ENCODE data around the gene BCAR1.
"Not testable (repeated sequence)": the region's sequence is repeated elsewhere in the genome, so short reads cannot be mapped to it uniquely, and the experiment has no call there.

BCAR1 gene

DNA sequence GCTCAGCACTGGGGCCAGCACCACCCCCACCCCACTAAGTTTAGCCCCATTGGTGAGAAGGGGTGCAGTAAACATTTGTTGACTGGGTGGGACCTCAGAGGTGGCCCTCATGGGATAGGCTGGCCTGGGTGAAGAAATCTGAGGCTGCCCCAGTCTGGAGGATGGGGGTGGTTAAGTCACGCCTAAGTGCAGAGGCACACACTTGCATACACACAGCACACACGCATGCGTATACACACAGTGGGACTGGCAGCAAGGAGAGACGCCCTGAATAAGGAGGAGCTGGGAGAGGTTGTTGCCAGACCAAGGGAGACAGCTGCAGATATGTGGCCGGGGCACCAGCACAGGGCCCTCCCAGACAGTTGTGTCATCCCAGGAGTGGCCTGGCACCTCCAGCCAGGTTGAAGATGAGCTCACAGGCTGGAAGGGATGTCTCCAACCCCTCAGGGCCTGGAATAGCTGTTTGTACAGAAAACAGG, 3.0 kb upstream of the BCAR1 start:
- no peak for DNase-seq

DNA sequence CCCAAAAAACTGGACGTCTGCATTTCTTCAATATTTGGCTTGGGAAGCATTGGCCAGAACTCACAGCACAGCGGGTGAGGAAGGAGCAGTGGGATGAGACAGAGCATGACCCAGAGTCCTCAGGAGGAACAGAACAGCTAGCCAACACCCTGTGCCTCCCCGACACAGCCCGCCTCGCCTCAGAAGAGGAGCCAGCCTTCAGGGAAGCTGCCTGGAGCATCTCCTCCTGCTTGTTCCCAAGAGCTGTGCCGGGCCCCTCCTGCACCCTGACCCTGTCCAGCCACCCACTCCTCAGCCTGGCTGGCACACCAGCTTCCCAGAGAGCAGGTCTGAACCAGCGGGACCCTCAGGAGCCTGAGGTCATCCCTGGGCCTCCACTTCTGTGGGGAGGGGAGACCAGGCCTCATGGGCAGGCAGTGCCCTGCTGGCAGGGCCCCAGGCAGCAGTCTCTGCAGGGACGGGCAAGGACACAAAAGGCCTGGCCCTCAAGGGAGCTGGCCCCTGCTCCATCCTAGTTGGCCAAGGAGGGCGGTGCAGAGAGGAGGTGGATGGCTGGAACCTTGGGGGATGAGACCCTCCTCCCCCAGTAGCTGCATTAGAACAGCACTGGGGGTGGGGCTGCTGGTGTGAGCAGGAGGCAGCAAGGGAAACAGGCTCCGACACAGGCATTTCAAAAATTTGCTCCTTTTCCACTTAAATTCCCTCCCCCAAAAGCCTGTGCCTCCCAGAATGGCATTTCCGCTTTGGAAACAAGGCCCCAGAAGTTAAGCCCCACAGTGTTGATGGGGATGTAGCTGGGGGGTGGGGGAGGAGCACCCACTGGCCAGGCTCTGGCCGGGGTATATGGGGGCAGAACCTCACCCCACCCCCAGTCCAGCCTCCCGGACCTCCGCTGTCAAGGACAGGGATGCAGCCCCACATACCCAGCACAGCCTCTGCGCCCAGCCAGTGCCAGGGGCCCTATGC, 1.8 kb upstream of the BCAR1 start:
- DNase-seq = no peak

- DNase-seq = no peak
Measured at GRCh38 chr16:75252049-75252864, 833 bp upstream of the BCAR1 start.

- DNase-seq = no peak
Measured at GRCh38 chr16:75250809-75251279, 580 bp downstream of the BCAR1 start.

DNA sequence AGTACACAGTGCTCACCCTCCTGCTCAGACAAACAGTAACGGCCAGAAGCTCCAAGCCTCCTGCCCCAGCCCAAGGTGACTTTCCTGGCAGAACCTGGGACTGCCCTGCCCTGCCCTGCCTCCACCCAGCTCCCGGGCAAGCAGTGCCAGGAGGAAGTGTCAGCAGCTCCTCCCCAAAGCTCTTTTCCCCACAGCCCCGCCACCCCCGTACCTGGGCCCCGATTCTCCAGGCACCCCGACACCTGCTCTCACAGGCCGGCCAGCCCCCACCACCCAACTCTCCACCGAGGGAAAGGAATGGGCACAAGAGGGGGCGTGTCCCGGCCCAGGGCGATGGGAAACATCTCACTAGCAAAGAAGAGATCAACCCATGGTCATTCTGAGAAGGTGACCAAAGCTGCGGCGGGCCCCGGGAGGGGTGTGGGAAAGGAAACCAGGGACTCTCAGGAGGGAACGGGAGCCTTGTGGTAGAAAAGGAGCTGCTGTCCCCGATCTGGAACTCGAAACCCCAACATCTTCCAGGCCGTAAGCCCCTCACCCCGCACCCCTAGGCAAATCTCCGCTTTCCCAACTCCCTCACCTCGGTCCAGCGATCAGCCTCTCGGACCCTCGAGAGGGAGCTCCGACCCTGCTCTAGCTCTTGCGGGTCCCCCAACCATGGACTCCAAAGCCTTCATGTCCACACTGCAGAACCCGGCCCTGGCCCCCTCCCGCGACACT, 1.2 kb downstream of the BCAR1 start:
- no peak for DNase-seq

DNA sequence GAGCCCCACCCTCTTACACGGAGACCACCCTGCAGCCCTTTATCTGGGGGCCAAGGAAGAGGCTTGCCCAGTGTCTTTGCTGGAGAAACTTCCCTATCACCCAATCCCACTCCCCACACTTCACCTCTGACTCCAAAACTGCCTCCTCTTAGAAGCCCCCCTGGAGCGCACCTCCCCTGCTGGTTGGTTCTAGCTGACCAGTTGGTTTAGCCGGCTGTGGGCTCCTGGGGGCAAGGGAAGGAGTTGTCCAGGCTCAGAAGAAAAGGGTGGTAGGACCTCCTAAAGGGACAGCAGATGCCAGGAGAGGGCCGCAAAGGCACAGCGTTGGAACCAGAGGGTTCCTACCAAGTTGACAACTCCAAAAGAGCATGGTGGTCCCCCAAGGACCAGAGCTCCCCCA, 2.0 kb downstream of the BCAR1 start:
- no peak for DNase-seq

DNA sequence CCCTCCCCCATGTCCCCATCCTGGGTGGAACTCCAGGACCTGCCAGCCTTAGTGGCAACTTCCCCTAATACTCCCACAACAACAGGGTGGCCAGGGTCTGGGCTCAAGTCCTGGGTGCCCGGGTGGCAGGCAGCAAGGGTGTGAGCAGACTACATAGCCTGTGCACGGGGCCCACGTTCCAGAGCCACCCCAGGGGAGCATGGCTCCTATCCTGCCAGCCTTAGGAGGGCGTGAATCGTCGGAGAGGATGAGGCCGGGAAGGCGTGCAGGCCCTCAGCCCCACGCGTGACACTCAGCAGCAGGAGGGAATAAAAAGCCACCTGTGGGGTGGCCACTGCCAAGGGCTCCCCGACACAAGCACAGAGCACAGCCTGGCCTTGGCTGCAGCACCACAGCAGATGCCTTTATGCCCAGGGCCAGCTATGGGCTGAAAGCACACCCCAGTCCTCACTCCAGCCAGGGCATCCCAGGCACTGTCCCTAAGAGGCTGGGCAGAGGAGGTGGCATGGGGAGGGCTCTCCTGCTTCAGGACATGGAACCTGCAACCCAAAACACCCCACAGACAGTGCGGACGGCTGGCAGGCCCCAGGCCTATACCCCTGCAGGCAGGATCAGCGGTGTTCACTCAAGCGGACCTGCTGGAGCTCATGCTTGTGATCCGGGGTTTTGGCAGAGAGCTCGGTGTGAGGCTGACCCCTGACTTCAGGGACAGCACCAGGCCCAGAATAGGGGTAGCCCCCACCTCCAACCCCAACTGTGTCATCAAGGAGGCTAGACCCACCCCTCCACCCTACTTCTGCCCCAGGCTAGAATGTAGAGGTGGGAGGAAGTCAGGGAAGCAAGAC, 2.7 kb downstream of the BCAR1 start:
- DNase-seq = no peak

DNA sequence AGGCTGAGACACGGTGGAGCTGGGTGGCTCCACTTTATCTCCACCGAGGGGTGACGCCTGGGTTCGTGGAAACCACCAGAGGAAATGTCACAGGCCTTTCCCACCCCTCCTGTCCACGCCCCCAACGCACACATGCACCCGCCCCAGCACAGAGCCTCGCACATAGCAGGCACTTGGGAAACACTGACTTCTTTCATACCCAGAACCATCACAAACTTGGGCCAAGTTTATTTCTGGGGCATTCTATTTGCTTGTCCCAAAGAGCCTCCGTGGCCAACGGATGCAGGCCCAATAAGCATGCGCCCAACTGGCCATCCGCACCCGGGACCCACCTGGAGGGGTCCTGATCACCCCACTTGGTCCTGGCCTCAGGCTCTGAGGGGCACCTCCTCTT, 3.3 kb downstream of the BCAR1 start:
- no peak for DNase-seq

DNA sequence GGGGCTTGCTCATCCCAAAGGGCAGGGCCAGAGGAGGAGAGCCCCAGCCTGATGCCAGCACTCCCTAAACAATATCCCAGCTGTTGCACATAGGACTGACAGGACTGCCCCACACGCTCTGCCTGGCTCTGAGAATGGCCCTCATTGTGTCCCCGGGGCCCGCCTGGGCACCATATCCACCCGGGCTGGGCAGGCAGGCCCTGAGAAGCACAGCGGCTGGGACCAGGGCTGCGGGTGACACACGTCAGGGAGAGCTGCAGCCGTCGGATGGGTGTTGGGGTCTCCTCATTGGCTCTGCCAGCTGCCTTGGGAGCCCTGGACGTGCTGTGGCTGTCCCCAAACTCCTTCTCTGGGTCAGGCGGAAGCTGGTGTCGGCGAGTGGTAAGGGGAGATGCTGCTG, 4.2 kb downstream of the BCAR1 start:
- no peak for DNase-seq

GRCh38 chr16:75246504-75247205, 4.8 kb downstream of the BCAR1 start:
- DNase-seq = no peak

- DNase-seq = no peak
Measured at GRCh38 chr16:75244844-75245758, 6.3 kb downstream of the BCAR1 start.

DNA sequence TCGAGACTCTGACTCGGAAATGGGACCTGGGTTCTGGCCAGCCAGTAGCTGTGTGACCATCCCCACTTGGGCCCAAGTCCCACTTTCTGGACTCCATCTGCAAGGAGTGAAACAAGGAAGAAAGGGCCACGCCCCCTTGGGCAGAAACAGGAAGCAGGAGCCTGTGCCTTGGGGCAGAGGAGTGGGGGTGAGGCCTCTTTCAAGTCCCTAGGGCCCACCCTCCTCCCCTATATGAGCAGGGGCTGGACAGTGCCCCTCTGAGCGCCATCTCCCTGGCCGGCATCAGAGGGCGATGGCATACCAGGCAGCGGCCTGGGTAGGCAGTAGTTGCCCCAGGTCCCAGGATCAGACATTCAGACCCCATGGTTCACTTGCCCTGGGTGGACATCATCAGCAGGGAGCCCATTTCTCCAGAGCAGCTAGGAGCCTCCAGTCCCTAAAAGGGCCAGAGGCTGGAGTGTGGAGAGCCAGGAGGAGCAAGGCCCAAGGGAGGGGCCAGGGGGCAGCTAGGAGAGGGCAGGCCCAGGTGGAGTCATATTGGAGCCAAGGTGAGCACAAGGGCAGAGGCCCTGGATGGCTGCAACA, 7.1 kb downstream of the BCAR1 start:
- DNase-seq = no peak

DNA sequence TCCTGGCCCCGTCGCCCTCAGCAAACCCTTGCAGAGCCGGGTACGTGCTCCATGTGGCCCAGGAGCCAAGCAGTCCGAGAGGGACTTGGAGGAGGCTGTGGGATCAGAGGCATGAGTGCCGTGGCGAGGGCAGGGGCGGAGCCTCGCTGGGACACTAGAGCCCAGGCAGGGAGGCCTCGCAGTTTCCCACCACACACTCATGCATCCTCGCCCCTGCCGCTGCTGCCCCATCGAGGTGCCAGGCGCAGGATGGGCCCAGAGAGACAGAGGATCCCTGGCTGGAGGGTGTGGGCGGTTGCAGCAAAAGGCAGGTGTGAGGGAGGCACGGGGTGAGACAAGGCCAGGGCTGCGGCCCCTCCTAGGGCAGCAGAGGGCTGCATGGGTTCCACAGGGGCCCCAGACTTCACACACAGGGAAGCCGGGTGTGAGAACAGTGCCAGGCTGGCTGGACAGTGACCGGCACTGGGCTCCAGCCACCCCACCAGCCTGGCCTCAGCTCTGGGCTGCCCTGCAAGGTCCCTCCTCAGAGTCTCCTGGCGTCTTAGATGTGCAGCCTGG, 7.7 kb downstream of the BCAR1 start:
- DNase-seq = no peak

DNA sequence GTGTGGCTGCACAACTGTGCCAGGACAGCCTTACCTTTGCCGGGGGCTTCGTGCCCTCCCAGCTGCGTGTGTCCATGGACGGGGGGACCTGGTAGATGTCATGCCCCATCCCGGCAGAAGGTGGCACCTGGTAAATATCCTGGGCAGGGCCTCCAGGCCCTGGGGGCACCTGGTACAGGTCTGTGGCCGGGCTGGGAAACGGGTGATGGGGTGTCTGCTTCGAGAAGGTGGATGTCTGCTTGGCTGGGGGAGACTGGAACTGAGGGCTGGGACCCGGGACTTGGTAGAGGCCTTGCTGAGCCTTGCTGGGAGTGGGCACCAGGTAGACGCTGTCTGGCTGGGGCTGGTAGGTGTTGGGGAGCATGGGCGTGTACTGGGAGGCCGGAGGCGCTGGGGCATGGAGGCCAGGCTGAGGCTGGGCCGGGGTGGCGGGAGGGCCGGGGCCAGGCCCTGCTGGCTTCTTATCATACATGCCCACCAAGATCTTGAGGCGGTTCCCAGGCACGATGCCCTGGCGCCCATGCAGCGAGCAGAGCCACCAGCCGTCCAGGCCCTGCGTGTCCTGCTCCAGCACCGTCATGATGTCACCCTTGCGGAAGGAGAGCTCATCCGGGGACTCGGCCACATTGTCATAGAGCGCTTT, 8.9 kb downstream of the BCAR1 start:
- not testable (repeated sequence) for DNase-seq

DNA sequence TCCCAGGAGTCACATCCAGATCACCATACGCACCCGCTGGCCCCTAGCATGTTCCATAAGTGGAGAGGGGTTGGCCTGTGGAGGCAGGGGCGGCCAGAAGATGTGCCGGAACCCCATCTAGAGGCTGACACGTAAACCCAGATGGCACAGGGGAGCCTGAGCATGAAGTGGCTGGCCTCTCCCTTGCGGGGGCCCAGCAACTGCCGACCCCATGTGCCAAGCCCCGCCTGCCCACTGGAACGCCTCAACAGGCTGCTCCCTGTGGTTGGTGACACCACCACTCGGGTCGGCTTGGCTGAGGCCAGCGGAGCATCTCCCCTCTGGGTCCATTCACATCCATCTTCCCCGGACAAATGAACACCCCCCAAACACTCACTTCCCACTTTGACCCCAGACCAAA, 9.5 kb downstream of the BCAR1 start:
- no peak for DNase-seq

GRCh38 chr16:75241412-75241811, 10.0 kb downstream of the BCAR1 start:
- DNase-seq = no peak

DNA sequence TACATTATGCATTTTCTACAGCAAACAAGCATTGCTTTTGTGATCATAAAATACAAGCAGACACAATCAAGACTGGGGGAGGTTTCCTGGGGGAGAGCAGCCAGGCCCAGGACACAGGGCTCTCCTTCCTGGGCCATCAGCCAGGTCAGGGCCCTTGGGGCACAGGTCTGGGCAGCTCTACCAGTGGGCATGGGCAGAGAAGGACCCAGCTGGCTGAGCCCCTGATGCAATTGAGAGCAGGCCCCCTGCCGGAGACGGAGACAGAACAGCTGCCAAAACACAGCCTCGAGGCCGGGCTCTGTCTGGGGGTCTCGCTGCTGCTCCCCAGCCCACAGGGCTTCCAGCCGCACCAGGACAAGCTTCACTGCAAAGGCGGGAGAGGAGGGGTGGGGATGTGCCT, 10.8 kb downstream of the BCAR1 start:
- not testable (repeated sequence) for DNase-seq

DNA sequence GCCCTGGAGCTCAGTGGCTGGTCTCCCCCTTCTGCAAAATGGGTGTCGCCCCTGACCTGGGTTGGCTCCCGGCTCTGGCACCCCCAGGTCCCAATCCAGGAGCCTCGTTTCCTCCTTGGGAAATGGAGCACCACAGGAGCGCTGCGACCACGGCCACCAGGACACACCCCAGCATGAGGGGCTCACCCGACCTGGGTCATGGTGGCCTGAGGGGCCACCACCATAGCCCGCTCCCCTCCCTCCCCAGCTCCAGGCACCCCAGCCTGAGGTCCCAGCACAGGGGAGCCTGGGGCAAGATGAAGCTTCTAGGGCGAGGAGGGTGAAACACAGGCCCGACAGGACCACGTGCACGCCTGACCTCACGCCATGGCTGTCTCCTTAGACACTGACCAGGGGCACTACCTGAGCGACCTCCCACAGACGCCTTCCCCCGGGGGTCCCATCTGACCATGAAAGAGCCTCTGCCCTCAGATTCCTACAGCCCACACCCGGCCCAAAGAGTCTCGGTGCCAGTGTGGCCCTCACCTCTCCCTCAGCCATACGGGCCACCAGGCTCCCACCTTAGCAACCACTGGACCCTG, 11.8 kb downstream of the BCAR1 start:
- DNase-seq = no peak
